ENCODE data around the gene DNAH1. TPM values are rescaled to one million over a fixed set of nuclear protein-coding genes. Genes with fewer than 3 reads are reported as not detected.

Gene DNAH1
- total RNA-seq, 1 donor: 6.0 TPM

DNA sequence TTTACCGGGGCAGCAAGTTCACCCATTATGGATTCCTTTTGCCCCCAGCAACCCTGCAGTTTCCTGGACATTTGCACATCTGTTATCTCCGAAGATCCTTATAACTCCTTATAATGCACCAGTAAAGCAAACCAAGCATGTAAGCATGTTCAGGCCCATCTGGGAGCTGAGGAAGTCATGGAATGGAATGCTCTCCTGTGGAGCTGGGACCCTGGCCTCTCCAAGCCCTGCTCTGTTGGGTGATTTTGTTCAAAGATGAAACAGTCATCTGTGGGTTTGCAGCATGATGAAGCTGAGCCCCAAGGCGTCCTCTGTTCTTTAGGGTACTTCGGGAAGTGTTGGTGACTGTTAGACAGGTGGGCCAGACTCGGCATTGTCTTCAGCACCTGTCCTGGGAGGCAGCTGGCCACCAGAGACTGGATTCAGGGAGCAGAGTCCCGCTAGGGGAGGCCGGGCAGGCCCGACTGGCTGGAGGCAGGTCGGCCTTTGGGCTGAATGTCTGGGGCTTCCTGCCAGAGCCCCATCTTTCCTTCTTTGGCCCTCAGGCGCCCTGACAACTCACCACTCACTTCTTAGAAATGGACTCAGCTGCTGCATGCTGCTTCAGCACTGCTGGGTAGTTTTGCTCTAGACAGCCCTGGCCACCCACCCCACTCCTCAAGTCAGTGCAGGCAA is 3.9 kb downstream of the DNAH1 start:
- no peak overlapping the region for H3K4me3 ChIP-seq (ENCODE audit: low read depth, low read length)
- TF ChIP-seq, protein P1, sequence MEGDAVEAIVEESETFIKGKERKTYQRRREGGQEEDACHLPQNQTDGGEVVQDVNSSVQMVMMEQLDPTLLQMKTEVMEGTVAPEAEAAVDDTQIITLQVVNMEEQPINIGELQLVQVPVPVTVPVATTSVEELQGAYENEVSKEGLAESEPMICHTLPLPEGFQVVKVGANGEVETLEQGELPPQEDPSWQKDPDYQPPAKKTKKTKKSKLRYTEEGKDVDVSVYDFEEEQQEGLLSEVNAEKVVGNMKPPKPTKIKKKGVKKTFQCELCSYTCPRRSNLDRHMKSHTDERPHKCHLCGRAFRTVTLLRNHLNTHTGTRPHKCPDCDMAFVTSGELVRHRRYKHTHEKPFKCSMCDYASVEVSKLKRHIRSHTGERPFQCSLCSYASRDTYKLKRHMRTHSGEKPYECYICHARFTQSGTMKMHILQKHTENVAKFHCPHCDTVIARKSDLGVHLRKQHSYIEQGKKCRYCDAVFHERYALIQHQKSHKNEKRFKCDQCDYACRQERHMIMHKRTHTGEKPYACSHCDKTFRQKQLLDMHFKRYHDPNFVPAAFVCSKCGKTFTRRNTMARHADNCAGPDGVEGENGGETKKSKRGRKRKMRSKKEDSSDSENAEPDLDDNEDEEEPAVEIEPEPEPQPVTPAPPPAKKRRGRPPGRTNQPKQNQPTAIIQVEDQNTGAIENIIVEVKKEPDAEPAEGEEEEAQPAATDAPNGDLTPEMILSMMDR (IDR thresholded peaks at IDR 0.05; ENCODE audit: insufficient read depth, low read length): no peak
- DNase-seq (ENCODE audit: low read depth): no peak

DNA sequence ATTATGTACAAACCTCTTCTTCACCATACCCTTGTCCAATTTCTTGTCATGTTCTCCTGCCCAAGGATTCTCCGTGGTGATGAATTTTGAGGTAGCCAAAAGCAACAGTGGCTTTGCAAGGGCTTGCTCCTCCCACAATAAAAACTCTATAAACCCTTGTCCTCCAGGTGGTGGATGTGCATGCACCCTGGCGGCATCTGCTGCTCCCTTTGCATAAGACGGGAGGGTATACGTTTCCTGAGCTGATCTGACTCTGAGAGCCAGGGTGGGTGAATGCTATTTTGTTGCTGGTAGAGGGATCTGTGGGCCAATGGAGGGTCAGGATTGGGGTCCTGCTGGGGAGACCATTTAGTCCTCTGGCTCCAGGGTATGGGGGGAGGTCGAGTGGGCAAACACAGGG is 5.4 kb downstream of the DNAH1 start:
- TF ChIP-seq, protein P1 (IDR thresholded peaks at IDR 0.05; ENCODE audit: insufficient read depth, low read length): no peak
- no peak overlapping the region for H3K4me3 ChIP-seq (ENCODE audit: low read depth, low read length)
- DNase-seq (ENCODE audit: low read depth): no peak

DNA sequence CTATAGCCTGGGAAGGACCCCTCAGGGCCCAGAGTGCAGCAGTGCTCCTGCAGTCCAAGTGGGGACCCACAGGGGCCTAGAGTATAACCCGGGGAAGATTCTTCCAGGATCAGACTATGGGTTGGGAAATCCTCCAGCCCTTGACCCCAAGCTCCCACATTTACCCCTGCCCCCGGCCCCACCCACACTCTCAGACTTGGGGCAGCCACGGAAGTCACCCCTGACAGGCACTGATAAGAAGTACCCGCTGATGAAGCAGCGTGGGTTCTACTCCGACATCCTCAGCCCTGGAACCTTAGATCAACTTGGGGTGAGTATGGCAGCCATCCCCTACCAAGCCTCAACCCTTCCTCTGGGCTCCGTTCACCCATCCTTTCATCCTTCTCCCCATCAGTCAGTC is 6.3 kb downstream of the DNAH1 start:
- DNase-seq (ENCODE audit: low read depth): no peak
- TF ChIP-seq, protein P1 (IDR thresholded peaks at IDR 0.05; ENCODE audit: insufficient read depth, low read length): no peak
- H3K4me3 ChIP-seq (ENCODE audit: low read depth, low read length): no peak overlapping the region

DNA sequence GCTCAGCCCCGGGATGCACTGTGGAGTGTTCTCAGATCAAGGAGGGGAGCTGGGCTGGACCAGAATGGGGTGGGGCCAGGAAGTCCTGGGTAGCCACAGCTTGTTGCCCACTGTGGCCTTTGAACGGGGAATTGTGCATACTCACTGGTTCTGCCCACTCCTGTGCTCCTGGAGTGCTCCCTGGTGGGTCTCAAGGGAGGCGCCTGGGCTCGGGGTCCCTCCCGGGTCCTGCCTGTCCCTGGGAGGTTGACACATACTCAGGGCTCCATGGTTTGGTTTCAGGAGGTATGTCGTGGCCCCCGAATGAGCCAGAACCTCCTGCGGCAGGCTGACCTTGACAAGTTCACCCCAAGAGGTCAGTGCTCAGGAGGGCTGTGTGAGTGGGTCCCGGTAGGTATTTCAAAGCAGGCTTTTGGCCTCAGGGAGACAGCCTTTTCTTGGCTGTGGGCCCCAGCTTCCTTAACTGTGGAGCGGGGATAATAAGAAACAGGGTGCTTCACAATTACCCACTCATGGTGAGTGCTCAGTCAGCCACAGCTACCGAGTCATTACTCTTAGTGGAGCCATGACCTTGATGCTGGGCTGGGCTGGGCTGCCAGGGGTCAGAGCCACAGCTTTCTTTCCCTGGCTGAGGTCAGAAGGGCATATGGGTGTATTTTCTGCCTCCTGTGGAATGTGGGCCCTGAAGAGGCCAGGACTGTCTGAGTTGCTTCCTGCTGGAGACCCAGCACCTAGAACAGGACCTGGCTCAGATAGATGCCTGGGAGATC is 7.6 kb downstream of the DNAH1 start:
- no peak for DNase-seq (ENCODE audit: low read depth)
- TF ChIP-seq, protein P1 (IDR thresholded peaks at IDR 0.05; ENCODE audit: insufficient read depth, low read length): no peak
- H3K4me3 ChIP-seq (ENCODE audit: low read depth, low read length): no peak overlapping the region

DNA sequence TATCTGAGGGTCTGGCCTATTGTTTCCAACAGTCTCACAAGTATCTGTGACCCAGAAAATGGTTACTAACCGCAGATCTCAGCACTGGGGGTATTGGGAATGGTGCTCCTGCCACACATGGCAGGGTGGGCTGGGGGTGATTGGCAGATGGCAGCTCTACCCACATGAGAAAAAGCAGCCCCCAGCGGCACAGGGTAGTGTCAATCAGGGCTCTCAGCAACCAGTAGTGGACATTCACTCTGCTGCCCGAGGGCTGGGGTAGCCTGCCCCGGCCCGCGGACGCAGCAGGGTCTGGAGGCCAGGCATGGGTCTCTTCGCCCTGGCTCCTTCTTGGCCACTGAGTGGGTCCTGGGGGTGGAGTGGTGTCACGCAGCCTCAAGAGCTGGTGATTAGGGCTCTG is 8.6 kb downstream of the DNAH1 start:
- TF ChIP-seq, protein P1 (IDR thresholded peaks at IDR 0.05; ENCODE audit: insufficient read depth, low read length): no peak
- DNase-seq (ENCODE audit: low read depth): no peak
- no peak overlapping the region for H3K4me3 ChIP-seq (ENCODE audit: low read depth, low read length)

DNA sequence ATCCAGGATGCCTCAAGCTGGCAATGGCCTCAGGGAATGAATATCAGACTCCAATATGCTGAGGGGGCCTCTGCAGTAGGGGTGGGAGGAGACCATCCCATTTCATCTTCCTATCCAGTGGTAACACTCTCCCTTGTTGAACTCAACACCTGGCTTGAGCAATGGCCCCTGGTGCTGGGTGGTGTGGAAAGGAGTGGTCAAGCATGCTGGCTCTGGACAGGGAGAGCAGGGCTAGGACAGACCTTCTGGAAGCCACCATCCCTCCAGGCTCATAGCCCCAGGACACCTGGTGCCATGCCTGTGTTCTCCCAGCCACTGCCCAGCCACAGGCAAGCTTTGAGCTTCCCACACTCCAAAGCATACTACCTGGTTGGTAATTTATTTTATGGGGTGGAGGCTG is 9.6 kb downstream of the DNAH1 start:
- DNase-seq (ENCODE audit: low read depth): no peak
- no peak overlapping the region for H3K4me3 ChIP-seq (ENCODE audit: low read depth, low read length)
- TF ChIP-seq, protein P1 (IDR thresholded peaks at IDR 0.05; ENCODE audit: insufficient read depth, low read length): no peak
